HG02798 (cell line): ENCODE measurements around the gene NPEPPS.

ENCODE experiments used
- ATAC-seq: cut with Tn5 transposase; IDR thresholded peaks from one replicate; pipeline ENCODE4 v1.9.1; 2021; ENCODE audit warnings: mild to moderate bottlenecking; ENCODE audit not compliant: unreplicated experiment, poor library complexity

The NPEPPS gene

DNA sequence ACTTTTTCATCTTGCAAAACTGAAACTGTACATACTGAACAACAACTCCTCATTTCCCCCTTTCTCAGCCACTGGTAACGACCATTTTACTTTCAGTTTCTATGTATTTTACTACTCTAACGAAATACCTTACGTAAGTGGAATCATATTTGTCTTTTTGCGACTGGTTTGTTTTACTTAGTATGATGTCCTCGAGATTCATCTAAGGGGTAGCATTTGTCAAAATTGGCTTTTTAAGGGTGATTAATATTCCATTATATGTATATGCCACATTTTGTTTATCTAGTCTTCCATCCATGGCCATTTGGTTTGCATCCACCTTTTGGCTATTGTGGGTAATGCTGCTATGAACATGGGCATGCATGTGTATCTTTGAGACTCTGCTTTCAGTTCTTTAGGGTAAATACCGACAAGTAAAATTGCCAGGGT is 129.2 kb downstream of the NPEPPS start:
- ATAC-seq, result peak; percentile 67

DNA sequence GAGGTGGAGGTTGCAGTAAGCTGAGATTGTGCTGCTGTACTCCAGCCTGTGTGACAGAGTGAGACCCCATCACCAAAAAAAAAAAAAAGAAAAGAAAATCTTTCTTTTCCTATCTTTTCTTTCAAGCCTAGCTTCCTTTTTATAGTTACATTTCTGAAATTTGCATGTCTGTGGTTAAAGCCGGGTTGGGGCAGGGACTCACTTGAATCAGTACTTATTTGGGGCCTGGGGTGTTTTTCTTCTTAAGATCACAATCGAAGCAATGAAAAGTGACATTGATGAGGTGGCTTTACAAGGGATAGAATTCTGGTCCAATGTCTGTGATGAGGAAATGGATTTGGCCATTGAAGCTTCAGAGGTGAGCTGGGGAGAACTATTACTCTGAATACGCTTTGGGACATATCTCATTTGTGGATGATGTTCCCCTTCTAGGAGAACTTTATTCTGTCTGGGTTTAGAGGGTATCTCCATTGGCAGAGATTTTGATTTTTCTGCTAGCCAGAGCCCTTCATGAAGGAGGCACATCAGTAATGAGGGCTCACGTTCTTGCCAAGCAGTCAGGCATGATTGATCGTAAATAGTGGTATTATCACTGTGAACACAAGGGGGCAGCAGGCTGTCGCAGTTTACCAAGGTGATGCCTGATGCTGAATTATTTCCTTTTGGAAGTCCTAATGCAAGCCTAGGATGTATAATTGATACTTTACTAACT is 133.2 kb downstream of the NPEPPS start:
- peak; percentile 50 for ATAC-seq

DNA sequence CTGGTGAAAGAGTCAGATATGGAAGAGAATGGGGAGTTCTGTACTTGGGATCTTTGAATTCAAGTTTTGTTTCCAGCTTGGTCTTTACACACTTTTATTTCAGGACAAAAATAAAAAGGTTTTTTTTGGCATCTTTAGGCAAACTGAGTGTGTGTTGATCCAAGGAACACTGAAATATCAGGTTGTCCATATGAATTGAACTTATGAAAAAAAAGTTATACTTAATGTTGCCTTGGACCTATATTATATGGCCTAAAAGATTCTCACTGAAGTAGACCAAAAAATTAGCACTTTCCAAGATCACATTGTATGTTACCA is 133.7 kb downstream of the NPEPPS start:
- ATAC-seq, result no peak

DNA sequence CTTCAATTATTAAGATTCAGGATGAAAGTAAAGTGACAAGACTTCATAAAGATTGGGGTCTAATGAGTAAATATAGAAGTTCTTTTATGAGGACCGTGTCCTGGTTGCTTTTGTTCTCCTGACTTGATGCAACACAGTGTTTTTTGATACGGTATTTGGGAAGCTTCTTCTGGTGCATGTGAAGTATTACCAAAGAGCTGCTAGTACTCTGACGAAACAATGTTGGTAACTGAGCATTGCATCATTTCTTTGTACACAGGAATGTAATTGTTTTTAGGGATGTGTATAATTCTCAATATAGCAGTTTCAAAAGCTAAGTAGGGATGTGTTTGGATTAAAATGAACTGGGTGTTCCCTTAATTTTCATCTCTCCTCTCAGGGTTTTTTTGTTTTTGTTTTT is 134.7 kb downstream of the NPEPPS start:
- no peak for ATAC-seq

- ATAC-seq, result no peak
These were observed 138.2 kb downstream of the NPEPPS start for GRCh38 chr17:47669081-47669480.

DNA sequence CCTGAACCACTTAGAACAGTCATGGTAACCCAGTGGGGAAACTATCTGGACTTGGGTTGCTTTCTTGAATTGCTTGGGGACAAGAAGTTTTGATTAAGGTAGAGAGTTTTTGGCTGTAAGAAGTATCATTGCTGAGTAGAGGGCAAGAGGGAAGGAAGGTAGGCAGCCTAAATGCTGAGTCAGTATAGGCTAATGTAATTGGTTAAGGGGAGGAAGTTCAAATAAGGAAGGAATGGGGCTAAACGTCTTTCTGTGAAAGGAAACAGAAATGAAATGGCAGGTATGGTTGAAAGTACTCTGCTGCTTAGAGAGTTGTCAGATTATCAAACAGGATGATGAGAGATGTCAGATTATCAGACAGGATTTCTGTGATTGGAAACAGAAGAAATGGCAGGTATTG is 139.2 kb downstream of the NPEPPS start:
- ATAC-seq, result no peak
